Muscle layer of colon (tissue), 2 donors: ENCODE measurements around the gene ATAD3B.

Experiments
- H3K27ac ChIP-seq: one replicate; pipeline ENCODE4 v1.7.0; 2013; ENCODE audit warnings: low read depth, mild to moderate bottlenecking, low read length, moderate library complexity
- H3K27me3 ChIP-seq, 2 donors: one replicate each; pipeline ENCODE4 v1.7.0; 2013; ENCODE audit warnings: low read length in 2 of 2, mild to moderate bottlenecking in 2 of 2; ENCODE audit not compliant: insufficient read depth in 2 of 2, control insufficient read depth in 1 of 2
- H3K36me3 ChIP-seq: one replicate; pipeline ENCODE4 v1.7.0; 2013; ENCODE audit warnings: mild to moderate bottlenecking, low read length; ENCODE audit not compliant: insufficient read depth
- H3K4me1 ChIP-seq: one replicate; pipeline ENCODE4 v1.7.0; 2013; ENCODE audit warnings: mild to moderate bottlenecking, low read length; ENCODE audit not compliant: insufficient read depth
- H3K4me3 ChIP-seq, 2 donors: one replicate each; pipeline ENCODE4 v1.7.0; 2013; ENCODE audit warnings: low read length in 2 of 2, low read depth in 1 of 2, mild to moderate bottlenecking in 1 of 2, moderate library complexity in 1 of 2
- H3K9ac ChIP-seq: one replicate; pipeline ENCODE4 v1.7.0; 2013; ENCODE audit warnings: low read length
- H3K9me3 ChIP-seq: one replicate; pipeline ENCODE4 v1.7.0; 2013; ENCODE audit warnings: mild to moderate bottlenecking, low read length
- donor health status: abdominal sarcoma.
- donor health status: Adenocarcinoma of cecum.

ATAD3B gene

DNA sequence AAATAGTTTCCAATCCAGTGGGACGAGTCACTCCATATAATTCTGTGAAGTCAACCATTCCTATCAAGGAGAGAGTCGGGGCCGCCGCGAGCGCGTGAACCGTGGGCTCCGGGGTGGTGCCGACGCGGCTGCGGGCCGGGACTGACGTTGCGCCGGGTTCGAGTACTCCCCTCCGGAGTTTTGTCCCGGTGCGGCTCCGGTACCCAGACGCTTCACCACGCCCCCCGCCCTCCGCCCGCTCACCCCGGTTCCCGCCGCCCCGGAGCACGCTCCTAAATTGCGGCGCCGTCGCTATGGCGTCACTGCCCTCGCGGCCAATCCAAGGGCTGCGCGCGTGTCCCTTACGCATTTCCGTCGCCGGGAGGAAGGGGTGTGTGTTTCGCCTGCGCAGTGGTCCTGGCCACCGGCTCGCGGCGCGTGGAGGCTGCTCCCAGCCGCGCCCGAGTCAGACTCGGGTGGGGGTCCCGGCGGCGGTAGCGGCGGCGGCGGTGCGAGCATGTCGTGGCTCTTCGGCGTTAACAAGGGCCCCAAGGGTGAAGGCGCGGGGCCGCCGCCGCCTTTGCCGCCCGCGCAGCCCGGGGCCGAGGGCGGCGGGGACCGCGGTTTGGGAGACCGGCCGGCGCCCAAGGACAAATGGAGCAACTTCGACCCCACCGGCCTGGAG lies at the start of gene ATAD3B:
Gene ATAD3B (plus strand): TSS at position 377 of the 664 bp plus-strand sequence. CDS start 120 bp downstream, at position 497.
- Histone ChIP-seq H3K4me3 (peak within 1 kb of the TSS; percentile 85), H3K27ac (peak within 1 kb of the TSS; percentile 92), H3K9me3 (no peaks in the 10 kb centered on the region), H3K9ac (peak within 1 kb of the TSS; percentile 60), H3K27me3 (no peaks in the 10 kb centered on the region), H3K36me3 (no peaks in the 10 kb centered on the region), H3K4me1 (peaks cover 12% of the 10 kb centered on the region)

GRCh38 chr1:1421907-1422464 lies 49.6 kb upstream of the ATAD3B start:
- no peak overlapping the region for H3K27ac ChIP-seq
- H3K9me3 ChIP-seq, result no peaks in the 10 kb centered on the region
- H3K36me3 ChIP-seq, result no peaks in the 10 kb centered on the region
- peaks cover 0 to 4% of the 10 kb centered on the region in 2 donors for H3K27me3 ChIP-seq
- no peak overlapping the region for H3K4me3 ChIP-seq
- H3K9ac ChIP-seq, result no peak overlapping the region
- H3K4me1 ChIP-seq, result peaks cover 8% of the 10 kb centered on the region

DNA sequence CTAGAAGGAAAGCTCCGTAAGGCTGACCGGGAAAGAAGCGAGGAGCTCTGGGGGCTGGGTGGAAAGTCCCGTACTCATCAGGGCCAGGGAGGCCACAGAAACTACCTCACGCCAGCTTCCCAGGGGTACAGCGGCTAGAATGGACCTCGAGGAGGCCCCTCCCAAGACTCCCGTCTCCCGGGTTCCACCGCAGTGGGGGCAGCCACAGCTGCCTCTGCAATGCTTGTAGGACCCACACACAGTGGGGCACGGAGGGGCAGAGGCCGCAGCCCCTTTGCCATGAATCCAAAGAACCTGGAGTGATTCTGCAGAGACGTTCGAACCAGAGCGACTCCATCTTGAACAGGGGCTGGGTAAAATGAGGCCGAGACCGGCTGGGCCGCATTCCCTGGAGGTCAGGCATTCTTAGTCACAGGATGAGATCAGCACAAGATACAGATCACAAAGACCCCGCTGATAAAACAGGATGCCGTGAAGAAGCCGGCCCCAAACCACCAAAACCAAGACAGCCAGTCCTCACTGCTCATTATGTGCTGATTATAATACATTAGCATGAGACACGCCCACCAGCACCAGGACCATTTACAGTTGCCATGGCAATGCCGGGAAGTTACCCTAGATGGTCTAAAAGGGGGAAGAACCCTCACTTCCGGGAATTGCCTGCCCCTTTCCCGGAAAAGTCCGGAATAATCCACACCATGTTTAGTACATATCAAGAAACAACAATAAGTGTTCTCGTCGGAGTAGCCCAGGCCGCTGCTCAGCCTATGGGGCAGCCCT lies 48.9 kb upstream of the ATAD3B start:
- H3K9me3 ChIP-seq, result no peaks in the 10 kb centered on the region
- H3K36me3 ChIP-seq, result no peaks in the 10 kb centered on the region
- no peak overlapping the region for H3K9ac ChIP-seq
- H3K27me3 ChIP-seq, result peaks cover 0 to 4% of the 10 kb centered on the region in 2 donors
- H3K4me1 ChIP-seq, result peaks cover 8% of the 10 kb centered on the region
- H3K27ac ChIP-seq, result no peak overlapping the region
- H3K4me3 ChIP-seq, result no peak overlapping the region

GRCh38 chr1:1423245-1423597 lies 48.3 kb upstream of the ATAD3B start:
- Histone ChIP-seq H3K9me3 (no peaks in the 10 kb centered on the region), H3K9ac (no peak overlapping the region), H3K4me3 (no peak overlapping the region), H3K27ac (no peak overlapping the region), H3K36me3 (no peaks in the 10 kb centered on the region), H3K4me1 (peaks cover 8% of the 10 kb centered on the region), H3K27me3 (peaks cover 0 to 4% of the 10 kb centered on the region in 2 donors)

DNA sequence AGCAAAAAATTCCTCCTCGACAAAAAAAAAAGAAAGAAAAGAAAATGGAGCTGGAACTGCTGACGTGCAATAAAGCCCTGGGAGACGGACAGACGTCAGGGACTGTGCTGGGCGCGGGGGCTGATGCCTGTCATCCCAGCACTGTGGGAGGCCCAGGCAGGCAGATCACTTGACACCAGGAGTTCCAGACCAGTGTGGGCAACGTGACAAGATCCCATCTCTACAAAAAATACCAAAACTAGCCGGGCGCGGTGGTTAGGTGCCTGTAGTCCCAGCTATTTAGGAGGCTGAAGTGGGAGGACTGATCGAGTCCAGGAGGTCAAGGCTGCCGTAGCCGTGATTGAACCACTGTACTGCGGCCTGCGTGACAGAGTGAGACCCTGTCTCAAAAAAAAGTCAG lies 46.9 kb upstream of the ATAD3B start:
- H3K4me3 ChIP-seq, result no peak overlapping the region
- no peaks in the 10 kb centered on the region for H3K36me3 ChIP-seq
- peaks cover 12% of the 10 kb centered on the region for H3K4me1 ChIP-seq
- H3K9me3 ChIP-seq, result no peaks in the 10 kb centered on the region
- H3K27ac ChIP-seq, result no peak overlapping the region
- peaks cover 0 to 4% of the 10 kb centered on the region in 2 donors for H3K27me3 ChIP-seq
- H3K9ac ChIP-seq, result no peak overlapping the region

DNA sequence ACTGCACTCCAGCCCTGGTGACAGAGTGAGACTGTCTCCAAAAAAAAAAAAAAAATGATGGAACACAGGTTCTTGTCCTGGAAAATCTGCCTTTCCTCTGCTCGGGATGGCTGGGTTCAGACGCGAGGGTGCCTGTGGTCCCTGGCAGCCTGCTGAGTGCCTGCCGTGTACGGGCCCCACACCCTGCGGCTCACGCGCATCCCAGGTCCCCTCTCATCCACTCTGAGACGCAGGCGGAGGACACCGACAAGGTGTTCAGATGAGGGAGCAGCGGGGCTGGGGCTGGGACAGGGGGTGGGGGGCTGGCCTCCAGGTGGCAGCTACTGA lies 46.2 kb upstream of the ATAD3B start:
- H3K4me1 ChIP-seq, result peaks cover 19% of the 10 kb centered on the region
- no peak overlapping the region for H3K4me3 ChIP-seq
- H3K9me3 ChIP-seq, result no peaks in the 10 kb centered on the region
- H3K27me3 ChIP-seq, result peaks cover 0 to 4% of the 10 kb centered on the region in 2 donors
- H3K27ac ChIP-seq, result no peak overlapping the region
- H3K9ac ChIP-seq, result no peak overlapping the region
- H3K36me3 ChIP-seq, result no peaks in the 10 kb centered on the region

- H3K4me1 ChIP-seq, result peaks cover 20% of the 10 kb centered on the region
- H3K27me3 ChIP-seq, result no peaks in the 10 kb centered on the region
- H3K27ac ChIP-seq, result no peak overlapping the region
- H3K4me3 ChIP-seq, result no peak overlapping the region
- no peaks in the 10 kb centered on the region for H3K9me3 ChIP-seq
- no peak overlapping the region for H3K9ac ChIP-seq
- no peaks in the 10 kb centered on the region for H3K36me3 ChIP-seq
These were observed 45.6 kb upstream of the ATAD3B start for GRCh38 chr1:1425753-1426495.

DNA sequence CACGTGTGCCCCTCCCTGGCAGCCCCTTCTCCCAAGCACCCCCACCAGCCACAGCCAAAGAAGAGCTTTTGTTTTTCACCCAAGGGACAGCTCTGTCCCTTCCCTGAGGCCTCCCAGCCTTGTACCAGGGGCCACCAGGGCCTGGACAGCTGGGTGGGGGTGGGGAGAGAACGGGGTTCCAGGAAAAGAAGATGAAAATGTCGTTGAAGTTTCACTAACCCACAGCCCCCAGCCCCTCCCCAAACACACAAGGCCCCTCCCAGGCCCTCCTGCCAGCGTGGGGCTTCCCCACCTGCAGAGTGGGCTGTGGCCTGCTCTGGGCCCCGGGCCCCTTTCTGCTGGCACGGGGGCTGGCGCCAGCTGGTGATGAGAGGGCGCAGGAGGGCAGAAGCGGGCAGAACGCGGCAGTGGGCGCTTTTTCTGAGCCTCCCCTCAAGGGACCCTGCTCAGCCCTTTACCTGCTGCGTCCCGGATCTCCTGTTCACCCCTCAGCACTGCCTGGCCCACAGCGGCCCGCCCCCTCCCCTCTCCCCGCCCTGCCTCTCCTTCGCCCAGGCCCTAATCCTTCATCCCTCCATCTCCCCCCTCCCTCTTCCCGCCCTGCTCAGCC lies 45.0 kb upstream of the ATAD3B start:
- Histone ChIP-seq H3K4me3 (no peak overlapping the region), H3K4me1 (peaks cover 20% of the 10 kb centered on the region), H3K9ac (no peak overlapping the region), H3K27ac (no peak overlapping the region), H3K27me3 (no peaks in the 10 kb centered on the region), H3K36me3 (no peaks in the 10 kb centered on the region), H3K9me3 (no peaks in the 10 kb centered on the region)

GRCh38 chr1:1427106-1427819 lies 44.3 kb upstream of the ATAD3B start:
- no peaks in the 10 kb centered on the region for H3K9me3 ChIP-seq
- peak overlapping the region in 1 of 2 donors; percentile 27 for H3K4me3 ChIP-seq
- H3K36me3 ChIP-seq, result no peaks in the 10 kb centered on the region
- H3K27me3 ChIP-seq, result no peaks in the 10 kb centered on the region
- H3K9ac ChIP-seq, result no peak overlapping the region
- no peak overlapping the region for H3K27ac ChIP-seq
- peaks cover 25% of the 10 kb centered on the region for H3K4me1 ChIP-seq

GRCh38 chr1:1427820-1428148 lies 43.8 kb upstream of the ATAD3B start:
- H3K36me3 ChIP-seq, result no peaks in the 10 kb centered on the region
- peak overlapping the region in 1 of 2 donors; percentile 27 for H3K4me3 ChIP-seq
- H3K9ac ChIP-seq, result no peak overlapping the region
- H3K27me3 ChIP-seq, result no peaks in the 10 kb centered on the region
- H3K9me3 ChIP-seq, result no peaks in the 10 kb centered on the region
- H3K27ac ChIP-seq, result no peak overlapping the region
- H3K4me1 ChIP-seq, result peaks cover 30% of the 10 kb centered on the region
